ENCODE results near the gene BCL2. TPM values are rescaled to one million over a fixed set of nuclear protein-coding genes. Genes with fewer than 3 reads are reported as not detected.

Gene BCL2
- total and polyA plus RNA-seq, 2 experiments from 2014 or later = 0.02 to 0.98 TPM

- no peak for TF ChIP-seq CTCF (IDR thresholded peaks at IDR 0.05; ENCODE audit: low read depth, low read length)
- Histone ChIP-seq H3K27ac (no peak overlapping the region), H3K4me1 (ENCODE audit: low read depth) (peaks cover 6% of the 10 kb centered on the region), H3K36me3 (no peaks in the 10 kb centered on the region), H3K4me3 (no peak overlapping the region), H3K9me3 (ENCODE audit: low read depth) (no peaks in the 10 kb centered on the region), H3K27me3 (no peaks in the 10 kb centered on the region)
- DNase-seq (ENCODE audit: low read depth in 1 of 2, low spot score in 1 of 2) = no peak
Observed at GRCh38 chr18:63100630-63101055, 218.9 kb downstream of the BCL2 start.

- no peak for TF ChIP-seq CTCF (IDR thresholded peaks at IDR 0.05; ENCODE audit: low read depth, low read length)
- Histone ChIP-seq H3K36me3 (no peaks in the 10 kb centered on the region), H3K4me3 (no peak overlapping the region), H3K27ac (no peak overlapping the region), H3K9me3 (ENCODE audit: low read depth) (no peaks in the 10 kb centered on the region), H3K27me3 (no peaks in the 10 kb centered on the region), H3K4me1 (ENCODE audit: low read depth) (peaks cover 6% of the 10 kb centered on the region)
- peak in 1 of 2 donors; percentile 49 for DNase-seq (ENCODE audit: low read depth in 1 of 2, low spot score in 1 of 2)
Observed at GRCh38 chr18:63099848-63100629, 219.5 kb downstream of the BCL2 start.

DNA sequence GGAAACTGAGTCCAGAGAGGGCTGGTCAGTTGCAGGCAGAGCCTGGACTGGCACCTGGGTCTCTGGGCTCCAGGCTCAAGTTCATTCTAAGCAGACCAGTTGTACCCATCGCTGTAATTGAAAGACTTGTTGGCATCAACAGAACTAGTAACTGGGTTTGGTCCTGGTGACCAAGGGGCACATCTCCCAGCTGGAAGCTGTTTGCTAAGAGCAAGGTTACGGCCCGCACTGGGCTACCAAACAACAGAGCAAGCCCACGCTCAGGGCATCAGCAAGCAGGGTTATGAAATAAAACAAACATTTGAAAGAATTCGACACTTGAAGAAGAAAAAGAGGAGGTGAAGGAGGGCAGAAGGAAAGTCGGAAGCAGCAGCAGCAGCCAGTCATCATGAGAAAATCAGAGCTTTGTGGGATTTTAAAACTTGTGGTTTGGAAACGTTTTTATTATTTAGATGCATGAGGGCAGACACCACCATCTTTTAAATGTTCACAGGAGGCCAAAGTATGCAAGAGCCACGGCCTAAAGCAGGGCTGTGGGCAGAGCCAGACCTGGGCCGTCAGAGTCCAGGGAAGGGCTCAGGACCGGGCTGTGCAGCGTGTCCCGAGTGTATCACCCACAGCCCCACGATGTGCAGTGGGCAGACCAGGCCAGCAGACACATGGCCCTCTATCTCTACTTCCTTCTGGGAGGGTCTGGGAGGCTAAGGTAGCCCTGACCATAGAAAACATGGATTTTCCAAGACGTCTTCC lies 220.3 kb downstream of the BCL2 start:
- Histone ChIP-seq H3K36me3 (no peaks in the 10 kb centered on the region), H3K9me3 (ENCODE audit: low read depth) (no peaks in the 10 kb centered on the region), H3K27ac (no peak overlapping the region), H3K27me3 (no peaks in the 10 kb centered on the region), H3K4me3 (no peak overlapping the region), H3K4me1 (ENCODE audit: low read depth) (peaks cover 6% of the 10 kb centered on the region)
- no peak for DNase-seq (ENCODE audit: low read depth in 1 of 2, low spot score in 1 of 2)
- no peak for TF ChIP-seq CTCF (IDR thresholded peaks at IDR 0.05; ENCODE audit: low read depth, low read length)

DNA sequence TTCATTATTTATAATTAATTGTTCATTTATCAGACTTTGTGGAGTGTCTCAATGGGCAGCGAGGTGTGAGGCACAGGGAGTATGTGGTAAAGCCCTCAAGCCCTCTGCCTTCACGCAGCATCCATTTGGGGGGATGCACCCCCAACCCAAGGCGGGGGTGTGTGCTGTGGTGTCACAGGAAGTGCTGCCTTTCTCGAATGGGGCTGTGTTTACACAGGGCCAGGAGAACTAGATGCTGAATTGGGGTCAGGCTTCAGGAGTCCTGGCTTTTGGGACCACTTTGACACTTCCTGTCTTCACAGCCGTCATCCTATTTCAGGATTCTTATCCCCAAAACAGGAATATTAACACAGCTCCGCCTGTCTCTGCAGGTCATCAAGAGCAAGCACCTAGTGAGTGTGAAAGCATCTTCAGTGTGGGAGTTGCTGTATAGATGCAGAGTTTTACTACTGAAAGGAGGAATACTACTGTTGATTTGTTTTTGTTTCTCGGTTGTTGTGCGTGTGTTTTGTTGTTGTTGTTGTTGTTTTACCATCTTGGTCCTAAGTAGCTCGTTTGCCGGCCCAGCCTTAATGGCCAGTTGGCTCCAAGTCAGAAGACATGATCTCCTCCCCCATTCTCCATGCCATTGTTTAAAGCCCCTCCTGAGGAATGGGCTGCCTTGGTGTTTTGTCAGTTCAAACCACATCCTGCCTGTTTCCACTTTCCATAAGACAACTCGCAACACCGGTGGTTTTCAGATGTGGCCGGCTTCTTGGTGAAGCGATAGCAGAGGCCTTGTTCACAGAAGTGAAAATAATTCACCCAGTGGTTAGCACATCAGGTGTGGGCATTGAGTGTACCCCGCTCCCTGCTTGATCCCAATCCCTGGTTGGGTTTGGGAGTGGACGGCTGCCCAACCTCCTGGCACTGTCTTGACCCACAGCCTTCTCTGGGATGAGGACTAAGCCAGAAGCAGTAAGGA lies 221.3 kb downstream of the BCL2 start:
- Histone ChIP-seq H3K4me1 (ENCODE audit: low read depth) (peaks cover 6% of the 10 kb centered on the region), H3K4me3 (no peak overlapping the region), H3K9me3 (ENCODE audit: low read depth) (no peaks in the 10 kb centered on the region), H3K27me3 (no peaks in the 10 kb centered on the region), H3K36me3 (no peaks in the 10 kb centered on the region), H3K27ac (no peak overlapping the region)
- DNase-seq (ENCODE audit: low read depth in 1 of 2, low spot score in 1 of 2) = no peak
- no peak for TF ChIP-seq CTCF (IDR thresholded peaks at IDR 0.05; ENCODE audit: low read depth, low read length)

DNA sequence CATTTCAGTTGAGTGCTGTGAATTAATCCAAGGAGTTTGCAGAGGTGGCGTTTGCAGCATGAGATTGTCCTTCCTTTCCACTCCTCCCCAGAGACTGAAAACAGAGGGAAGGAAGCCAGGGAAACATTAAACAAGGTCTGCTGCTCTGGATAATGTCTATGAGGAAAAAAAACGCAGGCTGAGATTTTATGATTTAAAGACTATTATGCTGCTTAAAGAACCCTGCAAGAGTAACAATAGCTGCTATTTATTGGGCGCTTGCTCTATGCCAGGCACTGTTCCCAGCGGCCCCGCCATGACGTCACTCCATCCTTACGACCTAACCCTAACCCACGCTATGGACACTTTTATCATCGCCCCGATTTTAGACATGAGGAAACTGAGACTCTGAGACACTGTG lies 222.4 kb downstream of the BCL2 start:
- TF ChIP-seq CTCF (IDR thresholded peaks at IDR 0.05; ENCODE audit: low read depth, low read length) = no peak
- Histone ChIP-seq H3K27me3 (no peaks in the 10 kb centered on the region), H3K36me3 (no peaks in the 10 kb centered on the region)

More for the DNA sequence above, 222.4 kb downstream of the BCL2 start:
- Histone ChIP-seq H3K9me3 (ENCODE audit: low read depth) (no peaks in the 10 kb centered on the region), H3K4me3 (no peak overlapping the region), H3K4me1 (ENCODE audit: low read depth) (peaks cover 6% of the 10 kb centered on the region), H3K27ac (no peak overlapping the region)
- no peak for DNase-seq (ENCODE audit: low read depth in 1 of 2, low spot score in 1 of 2)

Measured in cardiac muscle cell (in vitro differentiated cells and primary cell).